AG04449 (cell line): ENCODE data around the gene INKA2.

Experiments
- CTCF ChIA-PET: fragments of 350-600 bp; formaldehyde crosslinking; extraction: SDS; loops from one replicate; lab custom pipeline; 2021; ENCODE audit warnings: antibody characterized with exemption; lab: Yijun Ruan, JAX
- POLR2A ChIA-PET: fragments of 400-600, 350-600 bp; formaldehyde crosslinking; extraction: SDS; loops from one replicate; lab custom pipeline; 2020; ENCODE audit warnings: antibody characterized with exemption, inconsistent platforms; lab: Yijun Ruan, JAX
- DNase-seq: peaks from one replicate; pipeline ENCODE4 v3.0.0-alpha.2; 2010; ENCODE audit warnings: low read depth, low spot score
- H3K4me3 ChIP-seq: 2 replicates; pipeline ENCODE4 v1.5.1; 2011; ENCODE audit warnings: low read depth, mild to moderate bottlenecking, control low read depth, low read length
- TF ChIP-seq, protein P1 (sequence below): IDR thresholded peaks from one replicate; pipeline ENCODE4 v1.5.1; 2011; ENCODE audit warnings: mild to moderate bottlenecking, moderate library complexity, low read length, control low read depth, inconsistent platforms; ENCODE audit not compliant: insufficient read depth; ENCODE audit errors: missing control alignments

Gene INKA2

DNA sequence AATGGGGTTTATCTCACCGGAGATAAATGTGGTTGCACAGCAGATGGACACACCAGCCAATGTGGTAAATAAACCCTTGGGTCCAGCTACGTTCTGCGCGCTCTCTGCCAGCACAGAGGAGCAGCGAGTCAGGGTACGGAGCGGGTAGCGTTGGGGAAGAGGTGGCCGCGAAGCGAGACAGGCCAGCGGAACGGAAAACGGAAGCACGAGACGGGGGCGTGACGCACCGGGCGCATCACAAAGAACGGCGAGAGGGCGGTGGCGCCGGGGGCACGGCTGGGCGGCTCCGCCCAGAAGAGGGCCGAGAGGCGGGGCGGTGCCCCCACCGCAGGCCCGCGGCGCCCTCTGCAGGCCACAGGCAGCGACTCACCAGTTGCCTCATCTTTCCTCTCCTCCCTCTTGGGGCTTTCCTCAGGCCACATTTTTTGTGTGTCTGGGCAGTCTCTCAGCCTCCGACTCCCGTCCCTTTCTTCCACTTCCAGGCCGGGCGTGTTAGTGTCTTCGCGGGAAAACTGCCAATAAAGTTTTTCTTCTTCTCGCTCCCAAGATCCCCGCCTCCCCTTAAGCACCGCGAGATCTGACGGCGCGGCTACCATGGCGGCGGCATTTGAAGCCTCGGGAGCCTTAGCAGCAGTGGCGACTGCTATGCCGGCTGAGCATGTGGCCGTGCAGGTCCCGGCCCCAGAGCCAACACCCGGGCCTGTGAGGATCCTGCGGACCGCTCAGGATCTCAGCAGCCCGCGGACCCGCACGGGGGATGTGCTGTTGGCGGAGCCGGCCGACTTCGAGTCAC lies 16.3 kb upstream of the INKA2 start, which contains the start of gene DDX20:
DDX20 (plus strand) TSS at position 571 of the 793 bp plus-strand sequence; CDS start at position 595, 24 bp downstream.
- H3K4me3 ChIP-seq, result peak within 1 kb of the TSS; percentile 91
- CTCF ChIA-PET, result interaction anchor here (0.7 to 18.1 kb wide), 23 partner anchors 12 to 315 kb away, joined by 3 to 289 read pairs (median 4); partner anchors contain the start of gene INKA2
- POLR2A ChIA-PET, result interaction anchor here (0.6 to 2.1 kb wide), 5 partner anchors 16 to 248 kb away, joined by 3 to 8 read pairs (median 3); partner anchors contain the start of gene INKA2
- TF ChIP-seq, protein P1, sequence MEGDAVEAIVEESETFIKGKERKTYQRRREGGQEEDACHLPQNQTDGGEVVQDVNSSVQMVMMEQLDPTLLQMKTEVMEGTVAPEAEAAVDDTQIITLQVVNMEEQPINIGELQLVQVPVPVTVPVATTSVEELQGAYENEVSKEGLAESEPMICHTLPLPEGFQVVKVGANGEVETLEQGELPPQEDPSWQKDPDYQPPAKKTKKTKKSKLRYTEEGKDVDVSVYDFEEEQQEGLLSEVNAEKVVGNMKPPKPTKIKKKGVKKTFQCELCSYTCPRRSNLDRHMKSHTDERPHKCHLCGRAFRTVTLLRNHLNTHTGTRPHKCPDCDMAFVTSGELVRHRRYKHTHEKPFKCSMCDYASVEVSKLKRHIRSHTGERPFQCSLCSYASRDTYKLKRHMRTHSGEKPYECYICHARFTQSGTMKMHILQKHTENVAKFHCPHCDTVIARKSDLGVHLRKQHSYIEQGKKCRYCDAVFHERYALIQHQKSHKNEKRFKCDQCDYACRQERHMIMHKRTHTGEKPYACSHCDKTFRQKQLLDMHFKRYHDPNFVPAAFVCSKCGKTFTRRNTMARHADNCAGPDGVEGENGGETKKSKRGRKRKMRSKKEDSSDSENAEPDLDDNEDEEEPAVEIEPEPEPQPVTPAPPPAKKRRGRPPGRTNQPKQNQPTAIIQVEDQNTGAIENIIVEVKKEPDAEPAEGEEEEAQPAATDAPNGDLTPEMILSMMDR, result peak; percentile 85
- DNase-seq, result peak; percentile 95

DNA sequence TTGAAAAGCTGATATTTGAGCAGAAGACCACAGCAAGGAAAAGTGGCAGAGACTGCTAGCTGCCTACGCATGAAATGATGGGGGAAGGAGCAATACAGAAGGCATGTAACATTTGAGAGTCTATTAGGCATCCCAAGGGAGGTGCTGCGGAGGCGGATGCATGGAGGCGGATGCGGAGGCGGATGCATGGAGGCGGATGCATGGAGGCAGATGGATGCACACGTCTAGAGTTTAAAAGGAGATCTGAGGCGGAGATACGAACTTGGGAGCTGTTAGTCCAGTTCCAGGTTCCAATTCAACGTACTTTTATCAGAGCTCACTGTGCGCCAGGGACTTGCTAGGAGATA lies 15.8 kb upstream of the INKA2 start:
- TF ChIP-seq, protein P1, result no peak
- peak overlapping the region; percentile 91 for H3K4me3 ChIP-seq
- POLR2A ChIA-PET, result interaction anchor here (0.6 to 2.1 kb wide), 5 partner anchors 15 to 247 kb away, joined by 3 to 8 read pairs (median 3); partner anchors contain the start of gene INKA2
- CTCF ChIA-PET, result interaction anchor here (0.7 to 18.1 kb wide), 21 partner anchors 11 to 315 kb away, joined by 3 to 289 read pairs (median 4); partner anchors contain the start of gene INKA2
- DNase-seq, result no peak

DNA sequence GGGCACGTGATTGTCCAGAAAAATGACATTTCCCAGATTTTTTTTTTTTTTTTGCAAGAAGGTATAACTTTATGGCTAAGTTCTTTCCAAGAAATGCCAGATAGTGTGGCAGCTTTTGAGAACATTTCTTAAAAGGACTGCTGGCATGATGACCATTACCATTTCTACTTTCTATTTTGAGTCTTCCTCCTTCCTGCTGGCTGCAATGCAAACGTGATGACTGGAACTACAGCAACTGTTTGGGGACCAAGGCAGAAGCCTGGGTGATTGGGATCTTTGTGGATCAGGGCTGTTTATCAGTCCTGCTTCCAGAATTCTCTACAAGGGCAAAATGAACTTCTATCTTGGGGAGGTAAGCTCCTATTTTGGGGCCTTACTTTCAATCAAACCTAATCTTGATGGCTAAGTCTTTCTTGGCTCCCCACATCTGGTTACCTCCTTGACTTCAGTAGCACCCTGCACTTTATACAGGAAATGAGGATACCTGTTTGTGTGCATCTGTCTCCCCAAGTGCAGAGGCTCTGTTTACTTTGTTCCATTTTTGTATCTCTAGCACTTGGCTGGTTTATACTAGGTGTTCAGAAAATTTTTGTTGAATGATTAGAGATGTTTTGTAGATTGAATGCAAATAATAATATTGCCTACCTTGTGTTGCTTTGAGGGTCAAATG lies 12.8 kb upstream of the INKA2 start:
- no peak overlapping the region for H3K4me3 ChIP-seq
- ChIA-PET POLR2A (no interaction called here), CTCF (interaction anchor here (1.1 to 18.1 kb wide), 6 partner anchors 16 to 271 kb away, joined by 4 to 289 read pairs (median 44); partner anchors contain the start of gene INKA2)
- TF ChIP-seq, protein P1, result no peak
- no peak for DNase-seq

DNA sequence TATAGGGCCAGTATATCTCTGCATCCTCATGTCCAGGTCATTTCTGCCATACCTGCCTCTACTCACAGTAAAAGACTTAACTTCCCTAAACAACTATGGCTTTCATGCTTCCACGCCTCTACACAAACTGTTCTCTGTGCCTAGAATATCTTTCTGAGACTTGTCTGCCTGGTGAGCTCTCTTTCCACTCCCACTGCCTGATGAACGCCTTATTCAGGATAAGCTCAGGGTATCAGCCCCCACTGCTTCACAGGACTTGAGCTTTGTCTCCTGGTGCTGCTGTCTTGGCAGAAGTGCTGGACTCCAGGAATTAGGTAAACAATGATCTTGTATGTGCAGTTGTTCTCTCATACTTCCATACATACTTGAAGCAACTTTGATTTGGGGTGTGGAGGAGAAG lies 11.7 kb upstream of the INKA2 start:
- POLR2A ChIA-PET, result no interaction called here
- H3K4me3 ChIP-seq, result no peak overlapping the region
- no peak for DNase-seq
- TF ChIP-seq, protein P1, result no peak
- CTCF ChIA-PET, result interaction anchor here (1.1 to 18.1 kb wide), 8 partner anchors 10 to 270 kb away, joined by 4 to 289 read pairs (median 6); partner anchors contain the start of gene INKA2

DNA sequence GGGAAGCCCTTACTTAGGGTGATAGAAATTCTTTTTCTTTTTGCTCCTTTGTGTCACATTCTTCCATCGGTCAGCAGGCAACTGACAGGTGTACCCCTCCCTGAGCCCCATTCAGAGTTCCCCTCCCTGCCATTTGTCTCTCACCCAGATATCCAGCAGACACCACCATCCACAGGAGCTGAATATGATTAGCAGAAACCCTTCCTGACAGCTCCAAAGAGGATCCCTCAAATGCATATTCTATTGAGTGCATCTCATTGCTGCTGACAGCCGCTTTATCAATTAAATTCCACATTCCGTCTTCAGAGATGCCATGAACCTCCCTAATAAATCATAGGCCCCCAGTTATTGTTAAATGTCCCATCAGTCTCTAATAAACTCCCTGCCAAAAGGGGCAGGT lies 10.4 kb upstream of the INKA2 start:
- no peak overlapping the region for H3K4me3 ChIP-seq
- ChIA-PET POLR2A (no interaction called here), CTCF (interaction anchor here (0.7 to 18.1 kb wide), 9 partner anchors 6 to 269 kb away, joined by 3 to 289 read pairs (median 7); partner anchors contain the start of genes DDX20 and INKA2)
- TF ChIP-seq, protein P1, result no peak
- DNase-seq, result no peak
